PC-9 (cell line): ENCODE results near the gene VPS29. TPM values are rescaled to one million over a fixed set of nuclear protein-coding genes. Genes with fewer than 3 reads are reported as not detected.
"Not testable (repeated sequence)": the region's sequence is repeated elsewhere in the genome, so short reads cannot be mapped to it uniquely, and the experiment has no call there.

Experiments
- BruUV-seq: library from RNA; stranded (reverse); fragments of 400-500 nt; replicated peaks from 2 replicates; lab custom pipeline; 2021; lab: Mats Ljungman, UMichigan
- CTCF ChIA-PET: fragments of 300-600 bp; sonication (Branson Sonifier 250); formaldehyde crosslinking; loops from one replicate; lab custom pipeline; 2022; ENCODE audit warnings: antibody characterized with exemption; lab: Charles Lee
- POLR2A ChIA-PET: fragments of 300-600 bp; sonication (Branson Sonifier 250); formaldehyde crosslinking; loops from one replicate; lab custom pipeline; 2022; ENCODE audit warnings: antibody characterized with exemption; ENCODE audit not compliant: unreplicated experiment; lab: Charles Lee
- DNase-seq, 2 experiments: peaks; one replicate each; pipeline versions ENCODE4 v3.0.0 to v3.0.0-alpha.2; 2015 to 2022; ENCODE audit warnings: mixed read lengths in 1 of 2
- H2AFZ ChIP-seq: fragments of 200-600 bp; sonication (generic); 2 replicates; pipeline ENCODE4 v1.8.1; 2017; ENCODE audit warnings: antibody characterized with exemption
- H3F3A ChIP-seq: fragments of 200-600 bp; sonication (generic); 2 replicates; pipeline ENCODE4 v1.8.1; 2017; ENCODE audit warnings: antibody characterized with exemption, mild to moderate bottlenecking, low read depth; ENCODE audit not compliant: insufficient read depth
- H3K27ac ChIP-seq: fragments of 200-600 bp; sonication (generic); 2 replicates; pipeline ENCODE4 v1.6.1; 2016; ENCODE audit warnings: mixed run types
- H3K27me3 ChIP-seq: fragments of 200-600 bp; sonication (generic); 2 replicates; pipeline ENCODE4 v1.6.1; 2016; ENCODE audit warnings: low read depth, mixed run types; ENCODE audit not compliant: insufficient read depth
- H3K36me3 ChIP-seq: fragments of 200-600 bp; sonication (generic); 2 replicates; pipeline ENCODE4 v1.6.1; 2016; ENCODE audit warnings: low read depth, mixed run types
- H3K4me1 ChIP-seq: fragments of 200-600 bp; sonication (generic); replicated peaks from 2 replicates; pipeline ENCODE4 v1.6.1; 2016; ENCODE audit warnings: mixed run types; ENCODE audit not compliant: insufficient read depth
- H3K4me2 ChIP-seq: fragments of 200-600 bp; sonication (generic); 2 replicates; pipeline ENCODE4 v1.6.1; 2017; ENCODE audit warnings: mixed run types
- H3K4me3 ChIP-seq: fragments of 200-600 bp; sonication (generic); 2 replicates; pipeline ENCODE4 v1.6.1; 2016; ENCODE audit warnings: mixed run types
- H3K79me2 ChIP-seq: fragments of 200-600 bp; sonication (generic); 2 replicates; pipeline ENCODE4 v1.6.1; 2017; ENCODE audit warnings: low read depth, mixed run types
- H3K9me2 ChIP-seq: fragments of 200-600 bp; sonication (generic); 2 replicates; pipeline ENCODE4 v1.8.1; 2017; ENCODE audit warnings: mild to moderate bottlenecking; ENCODE audit not compliant: insufficient read depth
- H3K9me3 ChIP-seq: fragments of 200-600 bp; sonication (generic); 2 replicates; pipeline ENCODE4 v1.8.1; 2016; ENCODE audit warnings: low read depth; ENCODE audit not compliant: insufficient read depth
- H4K20me1 ChIP-seq: fragments of 200-600 bp; sonication (generic); 2 replicates; pipeline ENCODE4 v1.8.1; 2017; ENCODE audit not compliant: insufficient read depth
- EZH2 ChIP-seq: fragments of 200-600 bp; sonication (generic); IDR thresholded peaks from 2 replicates; pipeline ENCODE4 v1.8.0; 2017; ENCODE audit warnings: antibody characterized with exemption, low read depth
- intact Hi-C: fragments of 100-400 bp; cut with micrococcal nuclease; formaldehyde crosslinking; loops from one replicate; pipeline ENCODE4 v1.10.0; 2022; ENCODE audit not compliant: unreplicated experiment
- total RNA-seq: library from RNA; stranded (reverse); gene quantifications from 2 replicates; pipeline ENCODE4 v1.2.3, GENCODE V29; 2021
- TF ChIP-seq, protein P1 (sequence below): fragments of 200-600 bp; sonication (generic); conservative IDR thresholded peaks from 2 replicates; pipeline ENCODE4 v1.6.1; 2017; ENCODE audit warnings: mixed run types, antibody characterized with exemption, mild to moderate bottlenecking, moderate library complexity

Gene VPS29
- total RNA-seq, 1 experiment from 2014 or later = 114 TPM

GRCh38 chr12:110518014-110518413 is 16.1 kb upstream of the VPS29 start:
- BruUV-seq, H4K20me1 ChIP-seq, intact Hi-C loops, POLR2A ChIA-PET, H3K9me3 ChIP-seq, H3K27ac ChIP-seq, H3K36me3 ChIP-seq, H3K9me2 ChIP-seq, H2AFZ ChIP-seq, CTCF ChIA-PET, H3K4me2 ChIP-seq, H3F3A ChIP-seq, H3K4me3 ChIP-seq, H3K79me2 ChIP-seq, H3K4me1 ChIP-seq, DNase-seq, H3K27me3 ChIP-seq: not testable (repeated sequence)

GRCh38 chr12:110516995-110517394 is 15.1 kb upstream of the VPS29 start:
- no peaks in the 10 kb centered on the region for H3K4me1 ChIP-seq
- DNase-seq = no peak
- H3K27me3 ChIP-seq = no peaks in the 10 kb centered on the region
- ChIA-PET CTCF (no interaction called here), POLR2A (no interaction called here)
- H3K27ac ChIP-seq = no peak overlapping the region
- no peaks in the 10 kb centered on the region for H3K79me2 ChIP-seq
- H3K36me3 ChIP-seq = no peaks in the 10 kb centered on the region
- no peak overlapping the region for H2AFZ ChIP-seq
- intact Hi-C loops = no loop called here
- no peak overlapping the region for H3K4me2 ChIP-seq
- H4K20me1 ChIP-seq = no peaks in the 10 kb centered on the region
- no peaks in the 10 kb centered on the region for H3K9me3 ChIP-seq
- H3K4me3 ChIP-seq = no peak overlapping the region
- no peaks in the 10 kb centered on the region for H3K9me2 ChIP-seq
- no TSS peak for BruUV-seq
- no peaks in the 10 kb centered on the region for H3F3A ChIP-seq
- TF ChIP-seq, protein P1, sequence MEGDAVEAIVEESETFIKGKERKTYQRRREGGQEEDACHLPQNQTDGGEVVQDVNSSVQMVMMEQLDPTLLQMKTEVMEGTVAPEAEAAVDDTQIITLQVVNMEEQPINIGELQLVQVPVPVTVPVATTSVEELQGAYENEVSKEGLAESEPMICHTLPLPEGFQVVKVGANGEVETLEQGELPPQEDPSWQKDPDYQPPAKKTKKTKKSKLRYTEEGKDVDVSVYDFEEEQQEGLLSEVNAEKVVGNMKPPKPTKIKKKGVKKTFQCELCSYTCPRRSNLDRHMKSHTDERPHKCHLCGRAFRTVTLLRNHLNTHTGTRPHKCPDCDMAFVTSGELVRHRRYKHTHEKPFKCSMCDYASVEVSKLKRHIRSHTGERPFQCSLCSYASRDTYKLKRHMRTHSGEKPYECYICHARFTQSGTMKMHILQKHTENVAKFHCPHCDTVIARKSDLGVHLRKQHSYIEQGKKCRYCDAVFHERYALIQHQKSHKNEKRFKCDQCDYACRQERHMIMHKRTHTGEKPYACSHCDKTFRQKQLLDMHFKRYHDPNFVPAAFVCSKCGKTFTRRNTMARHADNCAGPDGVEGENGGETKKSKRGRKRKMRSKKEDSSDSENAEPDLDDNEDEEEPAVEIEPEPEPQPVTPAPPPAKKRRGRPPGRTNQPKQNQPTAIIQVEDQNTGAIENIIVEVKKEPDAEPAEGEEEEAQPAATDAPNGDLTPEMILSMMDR = no peak
- TF ChIP-seq EZH2 = no peak

- H3K9me3 ChIP-seq = no peaks in the 10 kb centered on the region
- H3K36me3 ChIP-seq = no peaks in the 10 kb centered on the region
- DNase-seq = no peak
- H3F3A ChIP-seq = no peaks in the 10 kb centered on the region
- ChIA-PET CTCF (interaction anchor here (0.5 to 1.9 kb wide), 2 partner anchors 87 to 97 kb away, joined by 5 to 18 read pairs; no protein-coding TSS in a partner anchor), POLR2A (interaction anchor here (0.6 kb wide), 1 partner anchor 15 kb away, joined by 3 read pairs; no protein-coding TSS in a partner anchor)
- H3K4me2 ChIP-seq = no peak overlapping the region
- H3K79me2 ChIP-seq = no peaks in the 10 kb centered on the region
- H2AFZ ChIP-seq = no peak overlapping the region
- H3K4me1 ChIP-seq = no peaks in the 10 kb centered on the region
- H3K9me2 ChIP-seq = no peaks in the 10 kb centered on the region
- no peak overlapping the region for H3K27ac ChIP-seq
- intact Hi-C loops = loop anchor here (5.0 kb wide), 2 partner anchors 62 to 313 kb away; partner anchors contain the start of gene ARPC3
- no peaks in the 10 kb centered on the region for H4K20me1 ChIP-seq
- no TSS peak for BruUV-seq
- no peak overlapping the region for H3K4me3 ChIP-seq
- no peak for TF ChIP-seq EZH2
- TF ChIP-seq, protein P1 = no peak
- no peaks in the 10 kb centered on the region for H3K27me3 ChIP-seq
Observed at GRCh38 chr12:110514363-110514762, 12.5 kb upstream of the VPS29 start.

DNA sequence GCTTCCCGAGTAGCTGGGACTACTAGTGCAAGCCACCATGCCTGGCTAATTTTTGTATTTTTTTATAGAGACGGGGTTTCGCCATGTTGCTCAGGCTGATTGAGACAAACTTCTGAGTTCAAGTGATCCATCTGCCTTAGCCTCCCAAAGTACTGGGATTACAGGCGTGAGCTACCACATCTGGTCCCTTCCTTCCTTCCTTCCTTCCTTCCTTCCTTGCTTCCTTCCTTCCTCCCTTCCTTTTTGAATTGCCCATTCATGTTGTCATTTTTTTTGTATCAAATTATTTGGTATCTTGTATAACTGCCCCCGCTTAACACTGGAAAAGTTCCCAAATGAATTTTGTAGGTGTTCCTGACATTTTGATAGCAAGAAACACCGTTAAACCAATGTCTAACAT is 11.9 kb upstream of the VPS29 start:
- Histone ChIP-seq H3K36me3 (no peaks in the 10 kb centered on the region), H3K4me1 (no peaks in the 10 kb centered on the region), H3K79me2 (no peaks in the 10 kb centered on the region), H3F3A (no peaks in the 10 kb centered on the region), H3K27me3 (no peaks in the 10 kb centered on the region), H2AFZ (no peak overlapping the region), H3K27ac (no peak overlapping the region), H3K9me2 (no peaks in the 10 kb centered on the region), H4K20me1 (no peaks in the 10 kb centered on the region), H3K4me2 (no peak overlapping the region), H3K9me3 (no peaks in the 10 kb centered on the region), H3K4me3 (no peak overlapping the region)
- DNase-seq = no peak
- intact Hi-C loops = loop anchor here (5.0 kb wide), 2 partner anchors 62 to 313 kb away; partner anchors contain the start of gene ARPC3
- BruUV-seq = no TSS peak
- no peak for TF ChIP-seq EZH2
- TF ChIP-seq, protein P1 = no peak
- ChIA-PET CTCF (interaction anchor here (0.5 to 1.9 kb wide), 3 partner anchors 62 to 98 kb away, joined by 3 to 18 read pairs (median 5); no protein-coding TSS in a partner anchor), POLR2A (interaction anchor here (0.6 kb wide), 1 partner anchor 16 kb away, joined by 3 read pairs; no protein-coding TSS in a partner anchor)
